ENCODE results near the gene COA8.

COA8 gene

DNA sequence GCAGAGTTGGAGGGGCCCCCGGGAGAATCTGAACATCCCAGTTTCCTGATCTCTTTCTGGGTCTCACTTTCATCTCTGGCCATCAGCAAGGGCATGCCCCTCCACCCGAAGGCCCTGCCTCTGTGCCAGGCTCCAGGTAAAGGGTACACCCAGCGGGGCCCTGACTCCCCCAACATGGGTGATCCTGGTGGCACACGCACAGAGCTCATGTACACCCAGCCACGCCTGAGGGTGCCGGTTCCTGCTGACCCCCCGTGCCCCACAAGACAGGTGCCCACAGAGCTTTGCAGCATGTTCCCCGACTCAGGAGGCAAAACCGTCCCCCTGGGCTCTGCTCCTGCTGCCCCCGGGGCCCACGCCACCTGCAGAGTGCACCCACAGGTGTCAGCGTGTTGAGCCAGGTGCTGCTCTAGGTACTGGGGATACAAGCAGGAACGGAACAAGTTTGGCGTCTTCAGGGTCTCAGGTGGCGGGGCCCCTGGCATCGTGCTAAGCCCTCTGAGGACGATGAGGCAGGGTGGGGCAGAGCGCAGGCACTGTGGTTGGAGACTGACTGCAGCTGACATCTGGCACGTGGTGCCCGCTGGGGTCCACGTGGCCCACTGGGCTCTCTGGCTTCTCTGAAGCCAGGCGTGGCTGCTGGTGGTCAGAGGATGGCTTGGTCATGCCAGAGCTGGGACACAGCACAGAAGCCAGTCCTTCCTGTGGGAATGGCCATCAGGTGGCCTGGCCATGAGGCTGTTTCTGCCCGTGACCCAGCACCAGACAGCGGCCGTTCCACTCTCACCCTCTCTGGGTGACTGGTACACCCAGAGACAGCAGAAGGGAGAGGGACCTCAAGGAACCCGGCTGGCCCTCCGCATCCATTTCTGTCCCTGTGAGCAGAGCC, 14.1 kb upstream of the COA8 start:
- DNase-seq (ENCODE audit: low spot score) = no peak

GRCh38 chr14:103549361-103550311, 13.1 kb upstream of the COA8 start:
- no peak for DNase-seq (ENCODE audit: low spot score)

GRCh38 chr14:103550451-103551337, 12.1 kb upstream of the COA8 start:
- no peak for DNase-seq (ENCODE audit: low spot score)

DNA sequence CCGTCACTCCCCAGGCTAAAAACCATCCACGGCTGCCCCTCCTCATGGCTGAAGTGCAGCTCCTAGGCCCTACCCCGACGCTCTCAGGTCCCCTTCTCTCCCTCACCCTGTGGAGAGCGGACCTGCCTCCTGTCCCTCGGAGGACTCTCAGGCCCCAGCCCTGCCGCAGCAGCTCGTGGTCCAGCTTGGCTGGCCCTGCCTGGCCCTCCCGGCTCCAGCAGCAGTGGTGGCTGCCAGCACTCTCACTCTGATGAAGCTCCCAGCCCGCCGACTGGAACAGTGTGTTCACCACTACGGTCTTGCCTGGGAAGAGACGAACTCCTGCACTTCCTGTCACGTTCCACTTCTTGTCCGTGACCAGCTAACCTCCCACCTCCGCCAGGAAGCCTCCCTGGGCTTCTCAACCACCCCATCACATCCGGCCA, 11.4 kb upstream of the COA8 start:
- no peak for DNase-seq (ENCODE audit: low spot score)

DNA sequence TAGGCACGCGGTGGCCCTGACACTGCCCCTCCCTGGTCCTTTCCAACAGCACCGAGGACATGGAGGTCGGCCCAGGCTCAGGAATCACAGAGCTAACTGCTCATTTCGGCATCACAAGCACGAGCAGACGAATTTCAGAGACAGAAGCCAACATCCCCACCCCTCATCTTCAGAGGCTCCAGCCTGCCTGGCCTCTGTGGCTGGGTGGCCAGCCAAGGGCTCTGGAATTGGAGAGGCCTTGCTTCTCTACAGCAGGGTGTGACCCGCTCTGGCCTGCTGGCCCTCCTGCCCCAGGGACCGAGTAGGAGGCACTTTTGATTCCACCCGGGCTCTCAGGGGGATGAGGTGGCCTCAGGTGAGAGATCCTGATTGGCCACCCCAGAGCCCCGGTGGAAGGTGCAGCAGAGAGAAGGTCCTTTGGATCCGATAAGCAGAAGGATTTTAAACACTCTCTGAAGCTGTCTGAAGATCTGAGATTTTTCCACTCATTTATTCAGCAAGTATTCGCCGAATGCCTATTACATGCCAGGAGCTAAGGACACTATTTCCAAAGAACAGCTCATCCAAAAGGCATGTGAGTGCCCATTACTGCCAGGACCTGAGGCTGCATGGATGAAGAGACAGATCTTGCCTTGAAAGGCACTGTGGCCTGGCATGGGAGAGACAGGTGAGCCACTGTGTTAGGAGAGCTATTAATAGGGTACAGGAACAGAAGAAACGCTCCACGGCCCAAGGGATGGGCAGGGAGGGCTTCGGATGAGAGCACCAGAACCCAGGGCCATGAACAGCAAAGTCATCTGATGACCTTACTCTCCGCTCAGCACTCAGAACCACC, 10.5 kb upstream of the COA8 start:
- DNase-seq (ENCODE audit: low spot score) = no peak

DNA sequence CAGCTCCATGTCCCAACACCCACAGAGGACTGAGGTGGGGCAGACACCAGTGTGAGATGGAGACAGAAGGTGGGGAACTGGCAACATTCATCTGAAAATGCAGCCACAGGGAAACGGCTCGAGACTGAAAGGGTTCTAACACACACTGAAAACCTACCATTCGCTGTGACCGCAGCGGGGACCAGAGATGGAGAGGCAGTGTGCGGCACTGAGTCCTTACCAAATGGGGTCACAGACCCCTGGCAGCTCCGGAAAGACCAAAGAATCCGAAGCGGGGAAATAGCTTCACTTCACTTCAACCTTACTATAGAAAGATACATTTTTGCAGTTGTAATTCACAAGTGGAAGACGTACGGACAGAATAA, 9.9 kb upstream of the COA8 start:
- no peak for DNase-seq (ENCODE audit: low spot score)

DNA sequence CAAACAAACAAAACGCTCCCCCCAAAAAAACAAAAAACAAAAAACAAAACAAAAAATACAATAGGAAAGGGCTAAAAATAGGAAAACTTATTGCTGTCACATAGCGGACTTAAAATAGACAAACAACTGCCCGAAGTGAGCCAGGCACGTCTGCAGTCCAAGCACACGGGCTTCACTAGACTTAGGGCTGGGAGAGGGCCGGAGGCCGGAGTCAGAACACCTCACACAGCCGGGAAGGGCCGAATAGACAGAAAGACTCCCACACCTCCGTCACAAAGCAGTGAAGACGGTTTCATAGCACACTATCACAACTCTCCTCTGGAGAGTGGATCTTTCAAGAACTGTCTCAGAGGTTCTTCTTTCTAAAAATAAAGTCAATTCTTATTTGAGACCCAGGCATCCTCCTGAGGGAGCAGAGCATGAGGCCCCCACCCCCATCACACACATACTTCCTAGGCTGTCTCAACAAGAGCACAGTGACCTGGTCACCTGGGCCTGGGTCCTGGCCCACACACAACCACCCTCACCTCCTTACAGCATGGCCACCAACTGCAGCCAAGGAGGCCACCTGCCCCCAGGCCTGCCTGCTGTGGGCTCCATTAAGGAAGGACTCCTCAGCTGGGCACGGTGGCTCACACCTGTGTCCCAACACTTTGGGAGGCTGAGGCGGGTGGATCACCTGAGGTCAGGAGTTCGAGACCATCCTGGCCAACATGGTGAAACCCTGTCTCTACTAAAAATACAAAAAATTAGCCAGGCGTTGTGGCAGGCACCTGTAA, 7.0 kb upstream of the COA8 start:
- no peak for DNase-seq (ENCODE audit: low spot score)

DNA sequence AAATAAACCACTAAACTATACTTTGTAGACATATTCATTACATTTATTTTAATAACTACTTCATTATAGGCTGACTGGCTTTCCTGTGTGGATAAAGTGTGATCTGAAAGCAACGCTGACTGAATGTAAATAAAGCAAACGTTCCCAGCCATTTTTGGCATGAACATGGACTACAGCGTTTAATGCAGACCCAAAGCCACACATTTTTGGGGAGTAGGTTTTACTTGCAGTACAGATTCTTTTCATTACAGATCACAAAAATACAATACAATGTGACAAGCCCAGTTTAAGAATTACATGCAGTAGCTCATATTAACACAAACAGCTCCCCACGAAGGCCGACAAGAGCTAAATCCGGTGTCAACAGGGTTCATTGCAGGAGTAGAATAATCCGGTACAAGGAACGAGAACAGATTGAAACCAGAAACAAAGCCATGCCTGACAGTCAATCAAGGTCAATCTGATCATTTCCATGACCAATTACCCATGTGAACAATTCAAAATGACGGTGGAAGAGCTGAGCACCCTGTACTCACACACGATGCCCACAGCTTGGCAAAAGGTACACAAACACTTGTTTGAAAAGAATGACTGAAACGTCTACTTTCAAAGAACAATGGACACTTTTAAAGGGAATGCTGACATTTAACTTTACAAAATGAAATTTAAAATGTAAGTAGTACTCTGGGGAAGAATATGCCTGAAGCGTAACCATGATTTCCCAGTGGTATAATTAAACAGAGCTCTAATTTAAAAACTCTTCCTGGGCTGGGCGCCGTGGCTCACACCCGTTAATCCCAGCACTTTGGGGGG, 5.6 kb upstream of the COA8 start:
- DNase-seq (ENCODE audit: low spot score) = no peak

DNA sequence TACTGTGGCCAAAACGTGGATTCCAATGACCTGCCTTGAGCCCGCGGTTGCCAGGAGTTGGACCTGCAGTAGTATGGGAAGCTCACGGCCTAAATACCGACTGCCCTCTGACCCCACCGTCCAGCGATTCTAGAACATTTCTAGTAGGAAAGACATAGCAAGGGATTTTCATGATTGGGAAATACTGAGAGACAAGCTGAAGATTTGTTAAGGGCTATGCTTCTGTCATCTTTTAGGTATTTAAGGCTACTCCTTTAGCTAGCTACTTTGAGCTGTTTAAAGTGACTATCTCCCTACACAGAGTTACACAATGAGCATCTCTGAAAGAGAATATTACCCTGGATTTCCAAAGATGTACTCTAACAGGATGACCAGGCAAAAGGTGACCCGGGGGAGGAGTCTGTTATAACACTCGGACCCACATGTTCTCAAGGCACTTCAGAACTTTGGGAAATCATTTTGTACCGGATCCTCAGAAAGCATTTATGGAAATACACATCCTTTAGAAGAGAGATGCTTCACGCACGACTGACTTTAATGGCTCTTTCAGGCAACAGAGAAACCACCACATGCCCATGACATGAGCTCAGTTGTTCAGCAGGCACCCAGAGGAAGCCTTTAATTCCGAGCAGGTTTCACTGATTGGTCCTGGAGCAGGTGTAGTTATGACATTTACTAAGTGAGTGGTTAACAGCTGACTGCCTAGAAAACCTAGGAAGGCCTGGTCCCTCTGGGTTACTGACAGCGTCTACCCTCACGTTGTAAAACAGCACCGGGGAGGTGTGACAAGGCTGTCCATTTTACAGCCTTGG, 4.5 kb upstream of the COA8 start:
- DNase-seq (ENCODE audit: low spot score) = no peak

DNA sequence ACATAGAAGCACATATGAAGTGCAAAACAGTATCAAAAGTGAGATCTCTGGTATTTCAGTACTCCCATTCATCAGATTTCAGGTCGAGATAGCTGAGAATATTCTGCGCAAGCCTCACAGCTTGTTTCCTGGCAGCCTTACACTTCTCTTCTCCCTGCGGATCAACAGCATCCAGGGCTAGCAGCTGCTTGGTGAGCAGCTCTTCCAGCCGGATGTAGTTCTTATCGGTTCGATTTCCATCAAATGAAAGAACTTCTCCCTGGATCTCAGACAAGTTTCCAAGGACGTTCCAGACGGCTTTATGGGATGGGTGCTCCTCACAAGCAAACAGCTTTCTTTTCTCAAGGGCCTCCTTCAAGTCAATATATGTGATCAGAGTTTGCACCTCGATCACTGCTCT, 3.0 kb upstream of the COA8 start:
- no peak for DNase-seq (ENCODE audit: low spot score)

DNA sequence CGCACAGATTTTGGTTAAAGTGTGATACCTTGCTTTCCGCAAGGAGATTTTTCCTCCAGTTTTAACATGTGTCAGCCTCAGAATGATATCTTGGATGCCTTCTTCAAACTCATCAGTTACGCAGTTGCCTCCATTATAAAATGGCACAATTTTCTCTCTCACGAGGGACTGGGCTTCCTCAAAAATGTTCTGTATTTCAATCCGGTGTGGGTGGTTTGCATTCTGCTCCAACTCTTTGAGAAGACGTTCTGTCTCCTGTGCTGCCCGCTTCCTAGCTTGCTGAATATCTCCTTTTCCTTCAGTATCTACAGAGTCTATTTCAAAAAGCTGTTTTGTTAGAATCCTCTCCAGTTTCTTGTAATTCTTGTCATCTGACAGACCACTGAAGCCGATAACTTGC, 2.1 kb upstream of the COA8 start:
- DNase-seq (ENCODE audit: low spot score) = no peak

- DNase-seq (ENCODE audit: low spot score) = peak; percentile 64
These were observed 1.2 kb upstream of the COA8 start for GRCh38 chr14:103561381-103562178.

GRCh38 chr14:103562179-103562428, 656 bp upstream of the COA8 start:
- DNase-seq (ENCODE audit: low spot score) = peak; percentile 39

DNA sequence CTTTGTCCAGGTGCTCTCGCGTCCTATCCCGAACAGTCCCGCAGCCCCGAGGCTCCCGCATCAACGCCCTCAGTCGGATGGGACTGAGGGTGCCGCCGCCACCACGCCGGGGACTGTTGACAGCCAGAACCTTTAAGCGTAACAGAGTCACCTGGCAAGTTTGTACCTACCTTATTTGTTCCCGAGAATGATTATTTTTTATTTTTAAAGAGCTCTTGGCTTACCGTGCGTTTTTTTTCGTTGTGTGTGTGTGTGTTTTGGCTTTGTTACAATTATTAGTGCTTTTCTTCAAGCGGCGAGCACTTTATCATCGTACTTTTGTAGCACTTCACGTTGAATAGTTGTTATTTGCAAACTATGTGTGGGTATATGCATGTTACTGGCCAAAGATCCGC, 463 bp downstream of the COA8 start:
- DNase-seq (ENCODE audit: low spot score) = no peak

- DNase-seq (ENCODE audit: low spot score) = peak; percentile 35
These were observed 1.2 kb downstream of the COA8 start for GRCh38 chr14:103563844-103564505.

DNA sequence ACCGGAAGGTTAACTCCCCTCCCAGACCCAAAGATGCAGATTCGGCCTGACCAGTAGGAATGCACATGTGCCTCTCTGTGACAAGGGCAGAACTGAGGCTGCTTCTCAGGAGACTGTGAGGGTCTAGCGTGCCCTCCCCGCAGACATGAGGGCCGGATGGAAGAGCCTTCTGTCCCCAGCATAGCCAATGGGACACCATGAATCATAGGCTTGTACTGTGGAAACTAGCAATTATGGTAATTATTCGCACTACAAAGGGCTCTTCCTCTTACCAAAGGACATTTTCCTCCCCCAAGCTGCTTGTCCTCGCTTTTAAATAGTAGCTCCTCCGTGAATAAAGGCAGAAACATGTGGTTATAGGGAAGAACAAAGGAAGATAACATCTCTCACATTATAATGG, 6.2 kb downstream of the COA8 start:
- no peak for DNase-seq (ENCODE audit: low spot score)

DNA sequence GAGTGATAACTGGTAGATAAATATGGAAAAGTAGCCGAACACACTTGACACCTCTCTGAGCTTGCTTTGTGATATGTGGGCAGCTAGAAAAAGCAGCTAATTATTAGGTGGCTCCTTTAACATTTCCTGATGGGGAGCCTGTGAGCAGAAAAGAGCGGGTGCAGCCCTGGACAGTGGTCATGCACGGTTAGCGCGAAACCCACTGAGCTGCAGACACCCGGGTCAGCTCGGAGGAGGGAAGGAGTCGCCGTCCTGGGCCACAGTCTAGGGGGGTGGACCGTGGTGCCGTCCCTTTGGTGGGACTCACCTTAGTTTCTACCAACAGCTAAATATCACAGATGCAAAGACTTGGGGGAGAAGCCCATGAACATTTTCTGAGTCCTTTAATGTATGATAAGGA, 6.6 kb downstream of the COA8 start:
- no peak for DNase-seq (ENCODE audit: low spot score)

- no peak for DNase-seq (ENCODE audit: low spot score)
These were observed 11.3 kb downstream of the COA8 start for GRCh38 chr14:103574104-103574503.

All from RKO (cell line).